B cell (primary cell): Measurements from ENCODE around the gene VCPKMT. TPM values are rescaled to one million over a fixed set of nuclear protein-coding genes. Genes with fewer than 3 reads are reported as not detected.

Experiments
- ATAC-seq: fragments of 200-7000 bp; cut with Tn5 transposase; one replicate; pipeline ENCODE4 v1.10.0; 2021; ENCODE audit warnings: low read depth, mild to moderate bottlenecking, moderate number of reproducible peaks, moderate library complexity
- CTCF ChIA-PET: fragments of 350-600 bp; sonication (Branson Sonifier 250); formaldehyde crosslinking; loops from one replicate; lab custom pipeline; 2021; ENCODE audit warnings: antibody characterized with exemption, inconsistent platforms; lab: Charles Lee
- POLR2A ChIA-PET: fragments of 350-600 bp; sonication (Branson Sonifier 250); formaldehyde crosslinking; loops from one replicate; lab custom pipeline; 2021; ENCODE audit warnings: antibody characterized with exemption; lab: Charles Lee
- DNase-seq: peaks from one replicate; pipeline ENCODE4 v3.0.0; 2013
- H2AFZ ChIP-seq: 2 replicates; pipeline ENCODE4 v1.6.1; 2012; ENCODE audit warnings: mild to moderate bottlenecking, low read depth, low read length; ENCODE audit not compliant: insufficient read depth, poor library complexity, severe bottlenecking
- H3K27ac ChIP-seq, 2 donors: 1 replicate in 1 of 2; 2 replicates in 1 of 2; pipeline ENCODE4 v1.5.1; 2012 to 2013; ENCODE audit warnings: low read length in 2 of 2, mild to moderate bottlenecking in 2 of 2, moderate library complexity in 1 of 2
- H3K27me3 ChIP-seq, 4 experiments: fragments of 200-600 bp in 1 of 4; sonication (generic) in 1 of 4; replicated peaks in 1 of 4; 1 replicate in 2 of 4; 2 replicates in 2 of 4; pipeline versions ENCODE4 v1.6.1 to v1.7.0; 2013 to 2016; ENCODE audit warnings: low read length in 3 of 4, mild to moderate bottlenecking in 2 of 4, mixed read lengths in 1 of 4, moderate library complexity in 1 of 4; ENCODE audit not compliant: insufficient read depth in 4 of 4, control insufficient read depth in 3 of 4; ENCODE audit errors: control extremely low read depth in 1 of 4
- H3K36me3 ChIP-seq, 2 experiments: replicated peaks in 1 of 2; 1 replicate in 1 of 2; 2 replicates in 1 of 2; pipeline versions ENCODE4 v1.6.1 to v1.7.1; 2013; ENCODE audit warnings: low read length in 1 of 2; ENCODE audit not compliant: insufficient read depth in 2 of 2, control insufficient read depth in 1 of 2; ENCODE audit errors: control extremely low read depth in 1 of 2, extremely low read depth in 1 of 2
- H3K4me1 ChIP-seq, 2 donors: fragments of 200-600 bp in 1 of 2; sonication (generic) in 1 of 2; 1 replicate in 1 of 2; 2 replicates in 1 of 2; pipeline versions ENCODE4 v1.5.1 to v1.6.1; 2013 to 2017; ENCODE audit warnings: low read length in 2 of 2; ENCODE audit not compliant: control insufficient read depth in 2 of 2, insufficient read depth in 2 of 2
- H3K4me2 ChIP-seq: replicated peaks from 2 replicates; pipeline ENCODE3; 2012; ENCODE audit warnings: mild to moderate bottlenecking, low read depth, low read length; ENCODE audit not compliant: poor library complexity, severe bottlenecking
- H3K4me3 ChIP-seq, 5 experiments: fragments of 200-600 bp in 1 of 5; sonication (generic) in 1 of 5; 1 replicate in 3 of 5; 2 replicates in 2 of 5; pipeline versions ENCODE4 v1.5.1 to v1.7.0; 2011 to 2016; ENCODE audit warnings: low read length in 4 of 5, mild to moderate bottlenecking in 4 of 5, low read depth in 2 of 5, control low read depth in 1 of 5, moderate library complexity in 1 of 5; ENCODE audit not compliant: insufficient read depth in 1 of 5; ENCODE audit errors: control extremely low read depth in 1 of 5, extremely low read depth in 1 of 5
- H3K79me2 ChIP-seq: fragments of 200-600 bp; sonication (generic); one replicate; pipeline ENCODE4 v1.6.0; 2016; ENCODE audit warnings: low read length; ENCODE audit not compliant: control insufficient read depth, insufficient read depth
- H3K9ac ChIP-seq: fragments of 200-600 bp; sonication (generic); 2 replicates; pipeline ENCODE4 v1.6.1; 2017; ENCODE audit warnings: mild to moderate bottlenecking, low read length, moderate library complexity
- H3K9me3 ChIP-seq, 3 donors: one replicate each; pipeline versions ENCODE4 v1.6.1 to v1.7.1; 2013; ENCODE audit warnings: low read length in 2 of 3; ENCODE audit not compliant: control insufficient read depth in 2 of 3, insufficient read depth in 1 of 3; ENCODE audit errors: control extremely low read depth in 1 of 3
- H4K20me1 ChIP-seq: 2 replicates; pipeline ENCODE4 v1.6.0; 2012; ENCODE audit warnings: mild to moderate bottlenecking, low read length; ENCODE audit not compliant: insufficient read depth, control insufficient read depth, poor library complexity, severe bottlenecking
- H3K27ac Mint-ChIP-seq: one replicate; pipeline ENCODE4 v1.8.0; 2021; ENCODE audit warnings: mixed read lengths
- H3K27me3 Mint-ChIP-seq: one replicate; pipeline ENCODE4 v1.8.0; 2021; ENCODE audit warnings: mixed read lengths
- H3K4me1 Mint-ChIP-seq: one replicate; pipeline ENCODE4 v1.8.0; 2021; ENCODE audit warnings: mixed read lengths
- H3K4me3 Mint-ChIP-seq: one replicate; pipeline ENCODE4 v1.8.0; 2021; ENCODE audit warnings: mixed read lengths
- H3K9me3 Mint-ChIP-seq: one replicate; pipeline ENCODE4 v1.8.0; 2022; ENCODE audit warnings: mixed read lengths; ENCODE audit not compliant: insufficient read depth
- CTCF ChIP-seq: fragments of 200-600 bp; IDR thresholded peaks from one replicate; pipeline ENCODE4 v1.8.0; 2022; ENCODE audit warnings: antibody characterized with exemption, mild to moderate bottlenecking
- EZH2 ChIP-seq: IDR thresholded peaks from 2 replicates; pipeline ENCODE4 v1.6.1; 2012; ENCODE audit warnings: borderline replicate concordance, low read depth, mild to moderate bottlenecking, moderate library complexity, low read length; ENCODE audit not compliant: insufficient read depth, poor library complexity, severe bottlenecking
- WGBS: methylation state at CpG from one replicate; pipeline ENCODE4 v1.1.5; 2013; ENCODE audit warnings: missing lambda C conversion rate; ENCODE audit not compliant: insufficient coverage; 5-methylcytosine and 5-hydroxymethylcytosine counted together
- intact Hi-C: fragments of 100-400 bp; cut with micrococcal nuclease; formaldehyde crosslinking; loops from one replicate; pipeline ENCODE4 v1.10.0; 2022
- polyA plus RNA-seq: library from polyadenylated mRNA; depleted of rRNA; stranded (reverse); fragments of >200 nt; gene quantifications from 2 replicates; pipeline ENCODE4 v1.2.3, GENCODE V29; 2012
- total RNA-seq, 2 donors: library from RNA; stranded (reverse); fragments of 120-200 nt in 1 of 2; gene quantifications; 1 replicate in 1 of 2; 2 replicates in 1 of 2; pipeline versions ENCODE4 v1.2.3 to v1.2.4, GENCODE V29; 2013 to 2022

The VCPKMT gene
- total and polyA plus RNA-seq, 2 donors (not counting 1 experiment from before 2014, with no cell fraction given) = 27.1 to 40.3 TPM

- Histone ChIP-seq H2AFZ (no peak overlapping the region), H4K20me1 (no peaks in the 10 kb centered on the region), H3K9ac (no peak overlapping the region), H3K27me3 (no peaks in the 10 kb centered on the region), H3K79me2 (no peaks in the 10 kb centered on the region), H3K4me1 (no peaks in the 10 kb centered on the region), H3K4me3 (no peak overlapping the region), H3K9me3 (no peaks in the 10 kb centered on the region), H3K27ac (no peak overlapping the region), H3K4me2 (no peak overlapping the region), H3K36me3 (peaks cover 11 to 16% of the 10 kb centered on the region in 2 experiments)
- H3K27ac Mint-ChIP-seq = no peak overlapping the region
- TF ChIP-seq EZH2 (no peak), CTCF (no peak)
- CTCF ChIA-PET = interaction anchor here (0.7 to 0.9 kb wide), 2 partner anchors 79 to 137 kb away, joined by 3 read pairs; no protein-coding TSS in a partner anchor
- POLR2A ChIA-PET = no interaction called here
- no peak overlapping the region for H3K4me3 Mint-ChIP-seq
- intact Hi-C loops = no loop called here
- no peaks in the 10 kb centered on the region for H3K9me3 Mint-ChIP-seq
- no peaks in the 10 kb centered on the region for H3K27me3 Mint-ChIP-seq
- ATAC-seq = no peak
- no peaks in the 10 kb centered on the region for H3K4me1 Mint-ChIP-seq
- no peak for DNase-seq
- WGBS = 85% methylated on average over 2 of the region's 3 CpGs
Measured at GRCh38 chr14:50123062-50123461, 6.7 kb upstream of the VCPKMT start.

GRCh38 chr14:50122291-50122690 is 5.9 kb upstream of the VCPKMT start:
- no peaks in the 10 kb centered on the region for H3K27me3 ChIP-seq
- Mint-ChIP-seq H3K27me3 (no peaks in the 10 kb centered on the region), H3K27ac (no peak overlapping the region), H3K4me3 (no peak overlapping the region), H3K9me3 (no peaks in the 10 kb centered on the region), H3K4me1 (peaks cover 2% of the 10 kb centered on the region)
- CTCF ChIA-PET = interaction anchor here (0.6 to 0.9 kb wide), 3 partner anchors 39 to 257 kb away, joined by 3 to 5 read pairs (median 3); no protein-coding TSS in a partner anchor
- no peak for DNase-seq
- POLR2A ChIA-PET = no interaction called here
- 100% methylated on average over 1 of the region's 6 CpGs for WGBS
- no peaks in the 10 kb centered on the region for H3K79me2 ChIP-seq
- no peak overlapping the region for H3K9ac ChIP-seq
- H3K4me3 ChIP-seq = no peak overlapping the region
- TF ChIP-seq CTCF (no peak), EZH2 (no peak)
- no peak overlapping the region for H3K4me2 ChIP-seq
- H3K36me3 ChIP-seq = peaks cover 11 to 16% of the 10 kb centered on the region in 2 experiments
- H3K27ac ChIP-seq = no peak overlapping the region
- no peak overlapping the region for H2AFZ ChIP-seq
- H3K4me1 ChIP-seq = no peaks in the 10 kb centered on the region
- no peak for ATAC-seq
- no peaks in the 10 kb centered on the region for H3K9me3 ChIP-seq
- H4K20me1 ChIP-seq = no peaks in the 10 kb centered on the region
- intact Hi-C loops = no loop called here
